HG03135 (cell line): ENCODE results near the gene DOK5.

ENCODE experiments used
- ATAC-seq: cut with Tn5 transposase; IDR thresholded peaks from one replicate; pipeline ENCODE4 v1.9.1; 2021; ENCODE audit warnings: mild to moderate bottlenecking, moderate library complexity; ENCODE audit not compliant: unreplicated experiment

The DOK5 gene

GRCh38 chr20:54510541-54511129, 35.2 kb downstream of the DOK5 start:
- no peak for ATAC-seq

GRCh38 chr20:54512694-54513093, 37.3 kb downstream of the DOK5 start:
- ATAC-seq = no peak

GRCh38 chr20:54514028-54514607, 38.7 kb downstream of the DOK5 start:
- ATAC-seq = no peak

GRCh38 chr20:54515793-54516628, 40.6 kb downstream of the DOK5 start:
- ATAC-seq = no peak

GRCh38 chr20:54517241-54517975, 42.0 kb downstream of the DOK5 start:
- no peak for ATAC-seq

GRCh38 chr20:54524849-54525248, 49.5 kb downstream of the DOK5 start:
- ATAC-seq = no peak

- no peak for ATAC-seq
Observed at GRCh38 chr20:54525916-54526590, 50.7 kb downstream of the DOK5 start.

- no peak for ATAC-seq
Observed at GRCh38 chr20:54526801-54527200, 51.4 kb downstream of the DOK5 start.

GRCh38 chr20:54532573-54532972, 57.2 kb downstream of the DOK5 start:
- ATAC-seq = no peak

- ATAC-seq = no peak
Observed at GRCh38 chr20:54534101-54534500, 58.7 kb downstream of the DOK5 start.

- ATAC-seq = no peak
Observed at GRCh38 chr20:54535033-54535432, 59.6 kb downstream of the DOK5 start.

- ATAC-seq = no peak
Observed at GRCh38 chr20:54535746-54536145, 60.4 kb downstream of the DOK5 start.

- ATAC-seq = no peak
Observed at GRCh38 chr20:54539521-54540046, 64.2 kb downstream of the DOK5 start.

GRCh38 chr20:54543369-54543768, 68.0 kb downstream of the DOK5 start:
- ATAC-seq = no peak

- no peak for ATAC-seq
Observed at GRCh38 chr20:54545676-54546358, 70.4 kb downstream of the DOK5 start.

GRCh38 chr20:54548849-54549248, 73.5 kb downstream of the DOK5 start:
- ATAC-seq = no peak

- no peak for ATAC-seq
Observed at GRCh38 chr20:54549658-54550326, 74.4 kb downstream of the DOK5 start.

- no peak for ATAC-seq
Observed at GRCh38 chr20:54550776-54551396, 75.5 kb downstream of the DOK5 start.

- no peak for ATAC-seq
Observed at GRCh38 chr20:54554006-54554405, 78.6 kb downstream of the DOK5 start.
